Measurements from ENCODE around the gene CHD8. TPM values are rescaled to one million over a fixed set of nuclear protein-coding genes. Genes with fewer than 3 reads are reported as not detected.

The CHD8 gene
- total RNA-seq, 1 experiment from 2014 or later = 93.1 TPM

- intact Hi-C loops (cut with micrococcal nuclease; ENCODE audit: unreplicated experiment) = no loop called here
- DNase-seq = no peak
- no peaks in the 10 kb centered on the region for H3K4me1 Mint-ChIP-seq (ENCODE audit: low read depth, unreplicated experiment)
- no peak overlapping the region for H3K27ac Mint-ChIP-seq (ENCODE audit: unreplicated experiment)
- no peaks in the 10 kb centered on the region for H3K27me3 Mint-ChIP-seq (ENCODE audit: unreplicated experiment)
- peaks cover 50% of the 10 kb centered on the region for H3K36me3 Mint-ChIP-seq (ENCODE audit: insufficient read depth, unreplicated experiment)
- CTCF ChIA-PET = no interaction called here
- BruUV-seq (replicated peaks) = no TSS peak
- no peak for TF ChIP-seq CTCF (IDR thresholded peaks at IDR 0.05; ENCODE audit: unreplicated experiment)
- no peak overlapping the region for H3K4me3 Mint-ChIP-seq (ENCODE audit: low read depth, unreplicated experiment)
- no peaks in the 10 kb centered on the region for H3K9me3 Mint-ChIP-seq (ENCODE audit: low read depth, unreplicated experiment)
Observed at GRCh38 chr14:21399311-21399870, 56.5 kb downstream of the CHD8 start.

- intact Hi-C loops (cut with micrococcal nuclease; ENCODE audit: unreplicated experiment) = no loop called here
- Mint-ChIP-seq H3K36me3 (ENCODE audit: insufficient read depth, unreplicated experiment) (peaks cover 55% of the 10 kb centered on the region), H3K4me3 (ENCODE audit: low read depth, unreplicated experiment) (no peak overlapping the region), H3K27me3 (ENCODE audit: unreplicated experiment) (no peaks in the 10 kb centered on the region), H3K27ac (ENCODE audit: unreplicated experiment) (no peak overlapping the region), H3K4me1 (ENCODE audit: low read depth, unreplicated experiment) (no peaks in the 10 kb centered on the region), H3K9me3 (ENCODE audit: low read depth, unreplicated experiment) (no peaks in the 10 kb centered on the region)
- BruUV-seq (replicated peaks) = no TSS peak
- no peak for DNase-seq
- no peak for TF ChIP-seq CTCF (IDR thresholded peaks at IDR 0.05; ENCODE audit: unreplicated experiment)
- CTCF ChIA-PET = no interaction called here
Observed at GRCh38 chr14:21398901-21399300, 57.0 kb downstream of the CHD8 start.

DNA sequence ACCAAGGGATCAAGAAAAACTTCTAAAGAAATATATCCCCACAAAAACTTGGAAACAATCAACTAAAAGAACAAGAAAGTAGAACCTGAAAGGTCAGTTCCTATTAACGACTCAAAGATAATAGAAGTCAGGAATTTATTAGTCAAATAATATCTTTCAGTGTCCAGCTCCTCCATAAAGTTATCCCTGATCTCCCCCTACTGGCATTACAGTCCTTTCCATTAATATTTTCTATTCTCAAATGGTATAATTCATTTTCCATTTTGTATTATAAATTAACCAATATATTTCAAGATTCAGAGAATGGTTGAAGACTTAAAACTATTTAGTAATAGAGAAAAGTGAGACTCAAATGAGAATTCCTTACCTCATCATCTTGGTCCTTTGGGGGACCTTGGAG, 60.5 kb downstream of the CHD8 start:
- CTCF ChIA-PET = no interaction called here
- intact Hi-C loops (cut with micrococcal nuclease; ENCODE audit: unreplicated experiment) = no loop called here
- Mint-ChIP-seq H3K4me1 (ENCODE audit: low read depth, unreplicated experiment) (no peaks in the 10 kb centered on the region), H3K9me3 (ENCODE audit: low read depth, unreplicated experiment) (no peaks in the 10 kb centered on the region), H3K4me3 (ENCODE audit: low read depth, unreplicated experiment) (no peak overlapping the region), H3K27me3 (ENCODE audit: unreplicated experiment) (no peaks in the 10 kb centered on the region), H3K27ac (ENCODE audit: unreplicated experiment) (no peak overlapping the region), H3K36me3 (ENCODE audit: insufficient read depth, unreplicated experiment) (peaks cover 50% of the 10 kb centered on the region)
- BruUV-seq (replicated peaks) = no TSS peak
- TF ChIP-seq CTCF (IDR thresholded peaks at IDR 0.05; ENCODE audit: unreplicated experiment) = no peak
- no peak for DNase-seq

GRCh38 chr14:21385188-21385904, 70.6 kb downstream of the CHD8 start:
- no peaks in the 10 kb centered on the region for H3K4me1 Mint-ChIP-seq (ENCODE audit: low read depth, unreplicated experiment)
- no peaks in the 10 kb centered on the region for H3K27me3 Mint-ChIP-seq (ENCODE audit: unreplicated experiment)
- no peaks in the 10 kb centered on the region for H3K9me3 Mint-ChIP-seq (ENCODE audit: low read depth, unreplicated experiment)
- intact Hi-C loops (cut with micrococcal nuclease; ENCODE audit: unreplicated experiment) = no loop called here
- no peak for DNase-seq
- CTCF ChIA-PET = no interaction called here
- TF ChIP-seq CTCF (IDR thresholded peaks at IDR 0.05; ENCODE audit: unreplicated experiment) = no peak
- H3K4me3 Mint-ChIP-seq (ENCODE audit: low read depth, unreplicated experiment) = no peak overlapping the region
- H3K36me3 Mint-ChIP-seq (ENCODE audit: insufficient read depth, unreplicated experiment) = peaks cover 41% of the 10 kb centered on the region
- BruUV-seq (replicated peaks) = no TSS peak
- no peak overlapping the region for H3K27ac Mint-ChIP-seq (ENCODE audit: unreplicated experiment)

All from Calu3 (cell line).